HepG2 (cell line): ENCODE measurements around the gene ARHGAP33. TPM values are rescaled to one million over a fixed set of nuclear protein-coding genes. Genes with fewer than 3 reads are reported as not detected.

Experiments
- NCOR1 ChIP-seq: fragments of 200-600 bp; sonication (generic); IDR thresholded peaks from 2 replicates; pipeline ENCODE4 v1.7.0; 2017; ENCODE audit warnings: antibody characterized with exemption, low read length, borderline replicate concordance
- SAFB2 ChIP-seq: sonication (generic); formaldehyde crosslinking; IDR thresholded peaks from 2 replicates; pipeline ENCODE4 v1.5.1; 2020; ENCODE audit warnings: missing genetic modification reagents, low read depth, mild to moderate bottlenecking, borderline replicate concordance
- SNAPC2 ChIP-seq: sonication (generic); formaldehyde crosslinking; IDR thresholded peaks from 2 replicates; pipeline ENCODE4 v1.8.1; 2022; ENCODE audit warnings: mild to moderate bottlenecking, missing genetic modification reagents
- SP140L ChIP-seq: sonication (generic); formaldehyde crosslinking; IDR thresholded peaks from 2 replicates; pipeline ENCODE4 v1.4.0; 2020; ENCODE audit warnings: missing genetic modification reagents, borderline replicate concordance
- ZBTB3 ChIP-seq: sonication (generic); formaldehyde crosslinking; IDR thresholded peaks from 2 replicates; pipeline ENCODE4 v1.4.0; 2020; ENCODE audit warnings: low read depth, mild to moderate bottlenecking, moderate library complexity, missing genetic modification reagents, borderline replicate concordance
- ZFP36L1 ChIP-seq: sonication (generic); formaldehyde crosslinking; IDR thresholded peaks from 2 replicates; pipeline ENCODE4 v1.8.0; 2022; ENCODE audit warnings: mild to moderate bottlenecking, missing genetic modification reagents, moderate library complexity
- ZNF225 ChIP-seq: sonication (generic); formaldehyde crosslinking; IDR thresholded peaks from 2 replicates; pipeline ENCODE4 v1.4.0; 2020; ENCODE audit warnings: mild to moderate bottlenecking, missing genetic modification reagents
- ZNF3 ChIP-seq: IDR thresholded peaks from 2 replicates; pipeline ENCODE4 v1.7.0; 2017; ENCODE audit warnings: inconsistent platforms
- ZNF616 ChIP-seq: sonication (generic); formaldehyde crosslinking; IDR thresholded peaks from 2 replicates; pipeline ENCODE4 v1.5.0; 2020; ENCODE audit warnings: low read depth, mild to moderate bottlenecking, missing genetic modification reagents
- ZNF674 ChIP-seq: sonication (generic); formaldehyde crosslinking; IDR thresholded peaks from 2 replicates; pipeline ENCODE4 v1.5.0; 2020; ENCODE audit warnings: low read depth, mild to moderate bottlenecking, missing genetic modification reagents
- polyA plus RNA-seq, 8 experiments: library from polyadenylated mRNA; depleted of rRNA in 3 of 8; stranded (reverse) in 7 of 8; unstranded in 1 of 8; fragments of >200 nt; fragmentation: Illumina TruSeq in 4 of 8; extraction: Trizol in 4 of 8; gene quantifications; 2 replicates each; pipeline versions ENCODE4 v1.2.1 to v1.2.3, GENCODE V29; 2011 to 2016; ENCODE audit warnings: low read depth in 4 of 8, missing spikeins in 1 of 8, mixed read lengths in 1 of 8; ENCODE audit not compliant: insufficient read depth in 1 of 8
- total RNA-seq, 5 experiments: library from RNA; depleted of rRNA; stranded (reverse); fragments of >200 nt; fragmentation: Illumina TruSeq; extraction: Trizol; gene quantifications; 2 replicates each; pipeline ENCODE4 v1.2.3, GENCODE V29; 2016; ENCODE audit warnings: low read depth in 1 of 5
- TF ChIP-seq, protein P1 (sequence below): IDR thresholded peaks from 2 replicates; pipeline ENCODE4 v1.6.1; 2012; ENCODE audit warnings: low read length, improper control_type of control experiment
- TF ChIP-seq, protein P2 (sequence below), 2 experiments: IDR thresholded peaks; 2 replicates each; pipeline ENCODE4 v1.6.1; 2011 to 2012; ENCODE audit warnings: low read length in 2 of 2, borderline replicate concordance in 1 of 2, low read depth in 1 of 2, mild to moderate bottlenecking in 1 of 2, moderate library complexity in 1 of 2
- TF ChIP-seq, protein P3 (sequence below): sonication (generic); formaldehyde crosslinking; IDR thresholded peaks from 2 replicates; pipeline ENCODE4 v1.5.0; 2020; ENCODE audit warnings: mild to moderate bottlenecking, missing genetic modification reagents
- TF ChIP-seq, protein P4 (sequence below): sonication (generic); formaldehyde crosslinking; conservative IDR thresholded peaks from 2 replicates; pipeline ENCODE4 v1.4.0; 2020; ENCODE audit warnings: missing genetic modification reagents
- TF ChIP-seq, protein P5 (sequence below): sonication (generic); formaldehyde crosslinking; IDR thresholded peaks from 2 replicates; pipeline ENCODE4 v1.5.0; 2020; ENCODE audit warnings: mild to moderate bottlenecking, low read depth, missing genetic modification reagents, borderline replicate concordance

Gene ARHGAP33
- total and polyA plus RNA-seq, 2 of the 13 experiments (the other 11 are each of a cell fraction or from before 2014, with no cell fraction given): 1.3 to 2.7 TPM

DNA sequence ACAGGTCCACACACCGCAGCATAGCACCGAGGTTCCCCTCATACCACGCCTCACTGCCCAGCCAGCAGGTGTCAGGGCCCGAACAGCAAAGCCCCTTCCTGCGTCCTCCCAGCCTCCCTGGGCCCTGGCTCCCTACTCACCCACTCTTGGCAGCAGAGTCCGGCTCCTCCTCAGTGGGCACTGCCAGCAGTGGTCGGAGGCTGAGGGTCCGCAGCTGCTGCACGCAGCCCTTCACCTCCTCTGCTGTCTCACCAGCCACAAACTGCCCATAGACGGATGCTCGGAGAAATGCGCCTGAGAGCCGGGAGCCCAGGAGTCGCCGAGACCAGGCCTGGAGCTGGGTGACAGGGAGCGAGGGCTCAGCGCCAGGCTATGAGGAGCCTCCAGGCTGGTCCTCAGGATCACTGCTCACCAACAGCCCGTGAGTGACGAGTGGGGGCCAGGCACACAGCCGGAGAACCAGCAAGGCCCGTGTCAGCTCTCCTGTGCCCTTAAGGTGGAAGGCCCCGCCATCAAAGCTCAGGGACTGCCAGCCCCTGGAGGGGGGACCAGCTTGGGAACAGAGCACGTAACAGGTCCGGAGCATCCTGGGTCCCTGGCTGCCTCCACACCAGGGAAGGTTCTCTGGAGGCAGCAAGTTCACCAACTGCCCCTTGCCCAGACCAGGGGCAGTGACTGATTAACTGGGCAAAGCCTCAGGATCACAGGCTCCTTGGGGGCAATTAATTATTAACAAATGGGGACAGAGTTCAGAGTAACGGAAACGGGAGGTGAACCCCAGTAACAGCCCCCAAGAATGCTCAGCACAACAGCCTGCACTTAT is 37.1 kb downstream of the ARHGAP33 start, which contains the start of gene PRODH2 (continued):
- TF ChIP-seq, protein P1, sequence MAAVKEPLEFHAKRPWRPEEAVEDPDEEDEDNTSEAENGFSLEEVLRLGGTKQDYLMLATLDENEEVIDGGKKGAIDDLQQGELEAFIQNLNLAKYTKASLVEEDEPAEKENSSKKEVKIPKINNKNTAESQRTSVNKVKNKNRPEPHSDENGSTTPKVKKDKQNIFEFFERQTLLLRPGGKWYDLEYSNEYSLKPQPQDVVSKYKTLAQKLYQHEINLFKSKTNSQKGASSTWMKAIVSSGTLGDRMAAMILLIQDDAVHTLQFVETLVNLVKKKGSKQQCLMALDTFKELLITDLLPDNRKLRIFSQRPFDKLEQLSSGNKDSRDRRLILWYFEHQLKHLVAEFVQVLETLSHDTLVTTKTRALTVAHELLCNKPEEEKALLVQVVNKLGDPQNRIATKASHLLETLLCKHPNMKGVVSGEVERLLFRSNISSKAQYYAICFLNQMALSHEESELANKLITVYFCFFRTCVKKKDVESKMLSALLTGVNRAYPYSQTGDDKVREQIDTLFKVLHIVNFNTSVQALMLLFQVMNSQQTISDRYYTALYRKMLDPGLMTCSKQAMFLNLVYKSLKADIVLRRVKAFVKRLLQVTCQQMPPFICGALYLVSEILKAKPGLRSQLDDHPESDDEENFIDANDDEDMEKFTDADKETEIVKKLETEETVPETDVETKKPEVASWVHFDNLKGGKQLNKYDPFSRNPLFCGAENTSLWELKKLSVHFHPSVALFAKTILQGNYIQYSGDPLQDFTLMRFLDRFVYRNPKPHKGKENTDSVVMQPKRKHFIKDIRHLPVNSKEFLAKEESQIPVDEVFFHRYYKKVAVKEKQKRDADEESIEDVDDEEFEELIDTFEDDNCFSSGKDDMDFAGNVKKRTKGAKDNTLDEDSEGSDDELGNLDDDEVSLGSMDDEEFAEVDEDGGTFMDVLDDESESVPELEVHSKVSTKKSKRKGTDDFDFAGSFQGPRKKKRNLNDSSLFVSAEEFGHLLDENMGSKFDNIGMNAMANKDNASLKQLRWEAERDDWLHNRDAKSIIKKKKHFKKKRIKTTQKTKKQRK: no peak
- peak; percentile 65; the same call in 1 of the 2 replicates for TF ChIP-seq SAFB2 (CRISPR knock-in tag)
- TF ChIP-seq, protein P2, sequence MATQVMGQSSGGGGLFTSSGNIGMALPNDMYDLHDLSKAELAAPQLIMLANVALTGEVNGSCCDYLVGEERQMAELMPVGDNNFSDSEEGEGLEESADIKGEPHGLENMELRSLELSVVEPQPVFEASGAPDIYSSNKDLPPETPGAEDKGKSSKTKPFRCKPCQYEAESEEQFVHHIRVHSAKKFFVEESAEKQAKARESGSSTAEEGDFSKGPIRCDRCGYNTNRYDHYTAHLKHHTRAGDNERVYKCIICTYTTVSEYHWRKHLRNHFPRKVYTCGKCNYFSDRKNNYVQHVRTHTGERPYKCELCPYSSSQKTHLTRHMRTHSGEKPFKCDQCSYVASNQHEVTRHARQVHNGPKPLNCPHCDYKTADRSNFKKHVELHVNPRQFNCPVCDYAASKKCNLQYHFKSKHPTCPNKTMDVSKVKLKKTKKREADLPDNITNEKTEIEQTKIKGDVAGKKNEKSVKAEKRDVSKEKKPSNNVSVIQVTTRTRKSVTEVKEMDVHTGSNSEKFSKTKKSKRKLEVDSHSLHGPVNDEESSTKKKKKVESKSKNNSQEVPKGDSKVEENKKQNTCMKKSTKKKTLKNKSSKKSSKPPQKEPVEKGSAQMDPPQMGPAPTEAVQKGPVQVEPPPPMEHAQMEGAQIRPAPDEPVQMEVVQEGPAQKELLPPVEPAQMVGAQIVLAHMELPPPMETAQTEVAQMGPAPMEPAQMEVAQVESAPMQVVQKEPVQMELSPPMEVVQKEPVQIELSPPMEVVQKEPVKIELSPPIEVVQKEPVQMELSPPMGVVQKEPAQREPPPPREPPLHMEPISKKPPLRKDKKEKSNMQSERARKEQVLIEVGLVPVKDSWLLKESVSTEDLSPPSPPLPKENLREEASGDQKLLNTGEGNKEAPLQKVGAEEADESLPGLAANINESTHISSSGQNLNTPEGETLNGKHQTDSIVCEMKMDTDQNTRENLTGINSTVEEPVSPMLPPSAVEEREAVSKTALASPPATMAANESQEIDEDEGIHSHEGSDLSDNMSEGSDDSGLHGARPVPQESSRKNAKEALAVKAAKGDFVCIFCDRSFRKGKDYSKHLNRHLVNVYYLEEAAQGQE (IDR thresholded peaks at IDR 0.05; ENCODE audit: borderline replicate concordance in 1 of 2, low read depth in 1 of 2, low read length in 2 of 2): peak in 1 of 2 experiments; percentile 24; a peak in 1 of 4 replicates
- TF ChIP-seq ZNF674 (CRISPR knock-in tag): no peak
- peak; percentile 79; the same call in 1 of the 2 replicates for TF ChIP-seq ZNF3 (CRISPR knock-in tag)
- TF ChIP-seq, protein P3, sequence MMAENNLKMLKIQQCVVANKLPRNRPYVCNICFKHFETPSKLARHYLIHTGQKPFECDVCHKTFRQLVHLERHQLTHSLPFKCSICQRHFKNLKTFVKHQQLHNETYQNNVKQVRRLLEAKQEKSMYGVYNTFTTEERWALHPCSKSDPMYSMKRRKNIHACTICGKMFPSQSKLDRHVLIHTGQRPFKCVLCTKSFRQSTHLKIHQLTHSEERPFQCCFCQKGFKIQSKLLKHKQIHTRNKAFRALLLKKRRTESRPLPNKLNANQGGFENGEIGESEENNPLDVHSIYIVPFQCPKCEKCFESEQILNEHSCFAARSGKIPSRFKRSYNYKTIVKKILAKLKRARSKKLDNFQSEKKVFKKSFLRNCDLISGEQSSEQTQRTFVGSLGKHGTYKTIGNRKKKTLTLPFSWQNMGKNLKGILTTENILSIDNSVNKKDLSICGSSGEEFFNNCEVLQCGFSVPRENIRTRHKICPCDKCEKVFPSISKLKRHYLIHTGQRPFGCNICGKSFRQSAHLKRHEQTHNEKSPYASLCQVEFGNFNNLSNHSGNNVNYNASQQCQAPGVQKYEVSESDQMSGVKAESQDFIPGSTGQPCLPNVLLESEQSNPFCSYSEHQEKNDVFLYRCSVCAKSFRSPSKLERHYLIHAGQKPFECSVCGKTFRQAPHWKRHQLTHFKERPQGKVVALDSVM (CRISPR knock-in tag): peak; percentile 46; the same call in 1 of the 2 replicates
- TF ChIP-seq, protein P4, sequence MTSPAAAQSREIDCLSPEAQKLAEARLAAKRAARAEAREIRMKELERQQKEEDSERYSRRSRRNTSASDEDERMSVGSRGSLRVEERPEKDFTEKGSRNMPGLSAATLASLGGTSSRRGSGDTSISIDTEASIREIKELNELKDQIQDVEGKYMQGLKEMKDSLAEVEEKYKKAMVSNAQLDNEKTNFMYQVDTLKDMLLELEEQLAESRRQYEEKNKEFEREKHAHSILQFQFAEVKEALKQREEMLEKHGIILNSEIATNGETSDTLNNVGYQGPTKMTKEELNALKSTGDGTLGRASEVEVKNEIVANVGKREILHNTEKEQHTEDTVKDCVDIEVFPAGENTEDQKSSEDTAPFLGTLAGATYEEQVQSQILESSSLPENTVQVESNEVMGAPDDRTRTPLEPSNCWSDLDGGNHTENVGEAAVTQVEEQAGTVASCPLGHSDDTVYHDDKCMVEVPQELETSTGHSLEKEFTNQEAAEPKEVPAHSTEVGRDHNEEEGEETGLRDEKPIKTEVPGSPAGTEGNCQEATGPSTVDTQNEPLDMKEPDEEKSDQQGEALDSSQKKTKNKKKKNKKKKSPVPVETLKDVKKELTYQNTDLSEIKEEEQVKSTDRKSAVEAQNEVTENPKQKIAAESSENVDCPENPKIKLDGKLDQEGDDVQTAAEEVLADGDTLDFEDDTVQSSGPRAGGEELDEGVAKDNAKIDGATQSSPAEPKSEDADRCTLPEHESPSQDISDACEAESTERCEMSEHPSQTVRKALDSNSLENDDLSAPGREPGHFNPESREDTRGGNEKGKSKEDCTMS (CRISPR knock-in tag): no peak
- TF ChIP-seq ZNF616 (CRISPR knock-in tag): peak; percentile 72; the same call in 1 of the 2 replicates
- TF ChIP-seq ZNF225 (CRISPR knock-in tag): no peak
- TF ChIP-seq ZBTB3 (CRISPR knock-in tag): no peak
- TF ChIP-seq SP140L: 0 out of 2 replicates have a peak, but pooled peaks have one; percentile 66
- TF ChIP-seq SNAPC2 (CRISPR knock-in tag): no peak
- TF ChIP-seq, protein P5, sequence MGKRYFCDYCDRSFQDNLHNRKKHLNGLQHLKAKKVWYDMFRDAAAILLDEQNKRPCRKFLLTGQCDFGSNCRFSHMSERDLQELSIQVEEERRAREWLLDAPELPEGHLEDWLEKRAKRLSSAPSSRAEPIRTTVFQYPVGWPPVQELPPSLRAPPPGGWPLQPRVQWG (CRISPR knock-in tag): no peak
- peak; percentile 76; the same call in 1 of the 2 replicates for TF ChIP-seq ZFP36L1 (CRISPR knock-in tag)
- TF ChIP-seq NCOR1: peak; percentile 72; the same call in 1 of the 2 replicates
